ENCODE results near the gene SMAD3. TPM values are rescaled to one million over a fixed set of nuclear protein-coding genes. Genes with fewer than 3 reads are reported as not detected.
A peak's percentile ranks its signal among the peaks of the same experiment; 100 is the strongest.

The SMAD3 gene
- total RNA-seq, 3 donors from 2014 or later: 22.5 to 44.6 (median 33.4) TPM

- H3K9me3 ChIP-seq: no peaks in the 10 kb centered on the region
- peaks cover 5 to 12% of the 10 kb centered on the region in 2 donors for H3K4me1 ChIP-seq
- no peaks in the 10 kb centered on the region for H3K36me3 ChIP-seq
- intact Hi-C loops (cut with DNase I; ENCODE audit: low total_unique reads): no loop called here
- peak overlapping the region in 1 of 2 donors; percentile 57 for H3K27ac ChIP-seq
- no peak overlapping the region for H3K4me3 ChIP-seq
- no peak for DNase-seq (ENCODE audit: low spot score in 2 of 2)
- no peaks in the 10 kb centered on the region for H3K27me3 ChIP-seq
- no peak for TF ChIP-seq POLR2AphosphoS5 (IDR thresholded peaks at IDR 0.05)
These were observed 112.3 kb downstream of the SMAD3 start for GRCh38 chr15:67177752-67178151.

GRCh38 chr15:67178569-67179210 lies 113.3 kb downstream of the SMAD3 start:
- no peak for DNase-seq (ENCODE audit: low spot score in 2 of 2)
- Histone ChIP-seq H3K9me3 (no peaks in the 10 kb centered on the region), H3K36me3 (no peaks in the 10 kb centered on the region), H3K27me3 (no peaks in the 10 kb centered on the region), H3K4me1 (peaks cover 5 to 12% of the 10 kb centered on the region in 2 donors), H3K27ac (peak overlapping the region in 1 of 2 donors; percentile 58), H3K4me3 (no peak overlapping the region)
- intact Hi-C loops (cut with DNase I; ENCODE audit: low total_unique reads): no loop called here
- TF ChIP-seq POLR2AphosphoS5 (IDR thresholded peaks at IDR 0.05): no peak
- no peak for TF ChIP-seq CTCF (IDR thresholded peaks at IDR 0.05)
- no peak for TF ChIP-seq POLR2A (IDR thresholded peaks at IDR 0.05)

GRCh38 chr15:67179411-67179995 lies 114.1 kb downstream of the SMAD3 start:
- Histone ChIP-seq H3K36me3 (no peaks in the 10 kb centered on the region), H3K27me3 (no peaks in the 10 kb centered on the region), H3K4me3 (no peak overlapping the region), H3K27ac (peak overlapping the region in 1 of 2 donors; percentile 58), H3K9me3 (no peaks in the 10 kb centered on the region), H3K4me1 (peaks cover 5 to 12% of the 10 kb centered on the region in 2 donors)
- no peak for TF ChIP-seq CTCF (IDR thresholded peaks at IDR 0.05)
- no peak for TF ChIP-seq POLR2AphosphoS5 (IDR thresholded peaks at IDR 0.05)
- TF ChIP-seq POLR2A (IDR thresholded peaks at IDR 0.05): no peak
- intact Hi-C loops (cut with DNase I; ENCODE audit: low total_unique reads): no loop called here
- no peak for DNase-seq (ENCODE audit: low spot score in 2 of 2)

GRCh38 chr15:67180035-67180434 lies 114.6 kb downstream of the SMAD3 start:
- intact Hi-C loops (cut with DNase I; ENCODE audit: low total_unique reads): no loop called here
- H3K27ac ChIP-seq: peak overlapping the region in 1 of 2 donors; percentile 58

GRCh38 chr15:67180514-67181191 lies 115.3 kb downstream of the SMAD3 start:
- no peak overlapping the region for H3K4me3 ChIP-seq
- DNase-seq (ENCODE audit: low spot score in 2 of 2): no peak
- intact Hi-C loops (cut with DNase I; ENCODE audit: low total_unique reads): no loop called here
- H3K27ac ChIP-seq: no peak overlapping the region
- H3K4me1 ChIP-seq: peaks cover 0 to 6% of the 10 kb centered on the region in 2 donors
- H3K27me3 ChIP-seq: no peaks in the 10 kb centered on the region
- H3K36me3 ChIP-seq: no peaks in the 10 kb centered on the region
- TF ChIP-seq POLR2A (IDR thresholded peaks at IDR 0.05): no peak
- H3K9me3 ChIP-seq: no peaks in the 10 kb centered on the region

More at GRCh38 chr15:67180035-67180434, 114.6 kb downstream of the SMAD3 start:
- Histone ChIP-seq H3K4me3 (no peak overlapping the region), H3K36me3 (no peaks in the 10 kb centered on the region), H3K9me3 (no peaks in the 10 kb centered on the region), H3K27me3 (no peaks in the 10 kb centered on the region), H3K4me1 (peaks cover 5 to 12% of the 10 kb centered on the region in 2 donors)
- DNase-seq (ENCODE audit: low spot score in 2 of 2): no peak
- TF ChIP-seq CTCF (IDR thresholded peaks at IDR 0.05) (no peak), POLR2A (IDR thresholded peaks at IDR 0.05) (no peak), POLR2AphosphoS5 (IDR thresholded peaks at IDR 0.05) (no peak)

GRCh38 chr15:67181221-67181639 lies 115.8 kb downstream of the SMAD3 start:
- Histone ChIP-seq H3K27me3 (no peaks in the 10 kb centered on the region), H3K27ac (no peak overlapping the region), H3K4me1 (peaks cover 3 to 5% of the 10 kb centered on the region in 2 donors), H3K4me3 (no peak overlapping the region), H3K9me3 (no peaks in the 10 kb centered on the region), H3K36me3 (no peaks in the 10 kb centered on the region)
- DNase-seq (ENCODE audit: low spot score in 2 of 2): peak in 1 of 2 donors; percentile 10
- intact Hi-C loops (cut with DNase I; ENCODE audit: low total_unique reads): no loop called here
- TF ChIP-seq CTCF (IDR thresholded peaks at IDR 0.05) (no peak), POLR2A (IDR thresholded peaks at IDR 0.05) (no peak), POLR2AphosphoS5 (IDR thresholded peaks at IDR 0.05) (no peak)
